HepG2 (cell line): ENCODE measurements around the gene THOC7. TPM values are rescaled to one million over a fixed set of nuclear protein-coding genes. Genes with fewer than 3 reads are reported as not detected.

Experiments used
- ATAC-seq: fragments of 200-7000 bp; cut with Tn5 transposase; 3 replicates; pipeline ENCODE4 v1.9.1; 2020; ENCODE audit warnings: mild to moderate bottlenecking, moderate library complexity
- BruUV-seq: library from RNA; stranded (reverse); fragments of 400-500 nt; replicated peaks from 2 replicates; lab custom pipeline; 2021; lab: Mats Ljungman, UMichigan
- CTCF ChIA-PET: fragments of 300-600 bp; formaldehyde crosslinking; extraction: SDS; loops from one replicate; lab custom pipeline; 2021; ENCODE audit warnings: low total read pairs, inconsistent platforms, low intra/inter-chr PET ratio; lab: Yijun Ruan, JAX
- POLR2A ChIA-PET: fragments of 350-600 bp; sonication (Branson Sonifier 250); formaldehyde crosslinking; loops from one replicate; lab custom pipeline; 2020; ENCODE audit warnings: antibody characterized with exemption, inconsistent platforms; lab: Yijun Ruan, JAX
- DNase-seq: peaks from one replicate; pipeline ENCODE4 v3.0.0-alpha.2; 2015; ENCODE audit warnings: low spot score
- FAIRE-seq: peaks from 3 replicates; lab custom pipeline; 2011; peaks lifted over from hg19 to GRCh38; lab: Jason Lieb, UNC
- H2AFZ ChIP-seq: one replicate; pipeline ENCODE4 v1.6.1; 2011; ENCODE audit warnings: low read length, inconsistent platforms
- H3K27ac ChIP-seq: fragments of 300-600 bp; 3 replicates; pipeline ENCODE4 v1.8.0; 2011; ENCODE audit warnings: mixed run types, mild to moderate bottlenecking, mixed read lengths, low read length, inconsistent platforms; ENCODE audit not compliant: insufficient read depth; ENCODE audit errors: extremely low read length
- H3K27me3 ChIP-seq, 2 experiments: fragments of 200-600 bp in 1 of 2; 2 replicates in 1 of 2; 3 replicates in 1 of 2; pipeline versions ENCODE4 v1.6.0 to v1.8.0; 2011; ENCODE audit warnings: low read length in 2 of 2, mild to moderate bottlenecking in 2 of 2, moderate library complexity in 2 of 2, inconsistent platforms in 1 of 2; ENCODE audit not compliant: insufficient read depth in 2 of 2, control insufficient read depth in 1 of 2
- H3K36me3 ChIP-seq, 2 experiments: fragments of 200-600 bp in 1 of 2; replicated peaks in 1 of 2; 2 replicates in 1 of 2; 3 replicates in 1 of 2; pipeline versions ENCODE4 v1.5.1 to v1.8.0; 2011; ENCODE audit warnings: low read length in 2 of 2, inconsistent platforms in 1 of 2; ENCODE audit not compliant: insufficient read depth in 2 of 2, control insufficient read depth in 1 of 2
- H3K4me1 ChIP-seq: 2 replicates; pipeline ENCODE4 v1.5.1; 2012; ENCODE audit warnings: low read length, inconsistent platforms; ENCODE audit not compliant: insufficient read depth
- H3K4me2 ChIP-seq: 2 replicates; pipeline ENCODE4 v1.6.0; 2011; ENCODE audit warnings: low read depth, low read length, inconsistent platforms
- H3K4me3 ChIP-seq, 3 experiments: fragments of 200-600 bp in 1 of 3; sonication (generic), shearing (Covaris generic) in 1 of 3; replicated peaks in 1 of 3; 2 replicates each; pipeline ENCODE4 v1.5.1; 2011 to 2016; ENCODE audit warnings: low read length in 3 of 3, inconsistent platforms in 2 of 3, low read depth in 2 of 3, mild to moderate bottlenecking in 2 of 3, control low read depth in 1 of 3, mixed read lengths in 1 of 3; ENCODE audit not compliant: insufficient read depth in 1 of 3
- H3K79me2 ChIP-seq: one replicate; pipeline ENCODE4 v1.6.1; 2011; ENCODE audit warnings: low read length, inconsistent platforms; ENCODE audit not compliant: insufficient read depth
- H3K9ac ChIP-seq: 2 replicates; pipeline ENCODE4 v1.6.0; 2011; ENCODE audit warnings: mild to moderate bottlenecking, low read depth, low read length, inconsistent platforms; ENCODE audit not compliant: insufficient read depth
- H3K9me3 ChIP-seq: 2 replicates; pipeline ENCODE4 v1.5.1; 2012; ENCODE audit warnings: mild to moderate bottlenecking, low read length
- H4K20me1 ChIP-seq: 2 replicates; pipeline ENCODE4 v1.6.0; 2011; ENCODE audit warnings: inconsistent platforms, mild to moderate bottlenecking, low read length, moderate library complexity; ENCODE audit not compliant: insufficient read depth
- AGO1 ChIP-seq: fragments of 200-400 bp; formaldehyde crosslinking; IDR thresholded peaks from 2 replicates; pipeline ENCODE4 v1.6.1; 2017; ENCODE audit warnings: mild to moderate bottlenecking, low read depth, low read length, moderate library complexity; ENCODE audit not compliant: poor library complexity, severe bottlenecking
- E2F2 ChIP-seq: sonication (generic); formaldehyde crosslinking; IDR thresholded peaks from 2 replicates; pipeline ENCODE4 v1.4.0; 2020; ENCODE audit warnings: missing genetic modification reagents, borderline replicate concordance
- FUBP1 ChIP-seq: sonication (generic); formaldehyde crosslinking; IDR thresholded peaks from 2 replicates; pipeline ENCODE4 v1.5.1; 2020; ENCODE audit warnings: missing genetic modification reagents, mild to moderate bottlenecking, borderline replicate concordance
- MAFF ChIP-seq: IDR thresholded peaks from 2 replicates; pipeline ENCODE4 v1.6.1; 2011; ENCODE audit warnings: low read depth, low read length, improper control_type of control experiment
- MAFG ChIP-seq: sonication (generic); formaldehyde crosslinking; IDR thresholded peaks from 2 replicates; pipeline ENCODE4 v1.5.1; 2020; ENCODE audit warnings: mild to moderate bottlenecking, missing genetic modification reagents
- NKX3-1 ChIP-seq: sonication (generic); formaldehyde crosslinking; IDR thresholded peaks from 2 replicates; pipeline ENCODE4 v1.5.0; 2020; ENCODE audit warnings: missing genetic modification reagents
- PRDM15 ChIP-seq: sonication (generic); formaldehyde crosslinking; IDR thresholded peaks from 2 replicates; pipeline ENCODE4 v1.4.0; 2020; ENCODE audit warnings: missing genetic modification reagents
- YEATS4 ChIP-seq: sonication (generic); formaldehyde crosslinking; IDR thresholded peaks from 2 replicates; pipeline ENCODE4 v1.4.0; 2020; ENCODE audit warnings: missing genetic modification reagents, borderline replicate concordance
- ZBTB14 ChIP-seq: sonication (generic); formaldehyde crosslinking; IDR thresholded peaks from 2 replicates; pipeline ENCODE4 v1.4.0; 2020; ENCODE audit warnings: missing genetic modification reagents
- ZNF691 ChIP-seq: sonication (generic); formaldehyde crosslinking; IDR thresholded peaks from 2 replicates; pipeline ENCODE4 v1.4.0; 2020; ENCODE audit warnings: missing genetic modification reagents, low read depth, mild to moderate bottlenecking, borderline replicate concordance
- ZNF713 ChIP-seq: sonication (generic); formaldehyde crosslinking; IDR thresholded peaks from 2 replicates; pipeline ENCODE4 v1.4.0; 2020; ENCODE audit warnings: mild to moderate bottlenecking, missing genetic modification reagents
- ZNF775 ChIP-seq: sonication (generic); formaldehyde crosslinking; IDR thresholded peaks from 2 replicates; pipeline ENCODE4 v1.4.0; 2020; ENCODE audit warnings: missing genetic modification reagents, mild to moderate bottlenecking, moderate library complexity, borderline replicate concordance
- WGBS: methylation state at CpG from one replicate; pipeline ENCODE4 v1.1.6; 2017; ENCODE audit warnings: low lambda C conversion rate; 5-methylcytosine and 5-hydroxymethylcytosine counted together
- in situ Hi-C: cut with HindIII; loops from 2 replicates; pipeline ENCODE4 v1.10.0; 2017; ENCODE audit warnings: low pct_unique_long_range_greater_than_20kb; ENCODE audit not compliant: extremely low pct_ligation_motif_present
- intact Hi-C: fragments of 100-400 bp; cut with micrococcal nuclease; formaldehyde crosslinking; loops from one replicate; pipeline ENCODE4 v1.10.0; 2022; ENCODE audit not compliant: unreplicated experiment
- polyA plus RNA-seq, 8 experiments: library from polyadenylated mRNA; depleted of rRNA in 3 of 8; stranded (reverse) in 7 of 8; unstranded in 1 of 8; fragments of >200 nt; fragmentation: Illumina TruSeq in 4 of 8; extraction: Trizol in 4 of 8; gene quantifications; 2 replicates each; pipeline versions ENCODE4 v1.2.1 to v1.2.3, GENCODE V29; 2011 to 2016; ENCODE audit warnings: low read depth in 4 of 8, missing spikeins in 1 of 8, mixed read lengths in 1 of 8; ENCODE audit not compliant: insufficient read depth in 1 of 8
- total RNA-seq, 5 experiments: library from RNA; depleted of rRNA; stranded (reverse); fragments of >200 nt; fragmentation: Illumina TruSeq; extraction: Trizol; gene quantifications; 2 replicates each; pipeline ENCODE4 v1.2.3, GENCODE V29; 2016; ENCODE audit warnings: low read depth in 1 of 5

Gene THOC7
- total and polyA plus RNA-seq, 2 of the 13 experiments (the other 11 are each of a cell fraction or from before 2014, with no cell fraction given) = 32.8 to 63.5 TPM

- TF ChIP-seq PRDM15 (CRISPR knock-in tag) (no peak), AGO1 (no peak)
- TF ChIP-seq, all 625 proteins: peak for 0
Observed at GRCh38 chr3:63847718-63848450, 15.7 kb downstream of the THOC7 start (continued).

GRCh38 chr3:63845215-63845614 lies 18.4 kb downstream of the THOC7 start:
- no peak overlapping the region for H3K4me2 ChIP-seq
- intact Hi-C loops (no loop called here), in situ Hi-C loops (no loop called here)
- ChIA-PET POLR2A (no interaction called here), CTCF (no interaction called here)
- BruUV-seq = no TSS peak
- H3K4me1 ChIP-seq = no peaks in the 10 kb centered on the region
- no peak overlapping the region for H2AFZ ChIP-seq
- no peaks in the 10 kb centered on the region for H3K36me3 ChIP-seq
- no peak for FAIRE-seq
- WGBS = 90% methylated on average over 4 of the region's 4 CpGs
- no peak for DNase-seq
- peaks cover 2% of the 10 kb centered on the region for H3K79me2 ChIP-seq
- H4K20me1 ChIP-seq = no peaks in the 10 kb centered on the region
- ATAC-seq = no peak
- no peak overlapping the region for H3K4me3 ChIP-seq
- no peak overlapping the region for H3K9ac ChIP-seq
- H3K27me3 ChIP-seq = no peaks in the 10 kb centered on the region
- no peak overlapping the region for H3K27ac ChIP-seq
- H3K9me3 ChIP-seq = no peaks in the 10 kb centered on the region
- TF ChIP-seq MAFG (CRISPR knock-in tag) = no peak
- TF ChIP-seq ZBTB14 (CRISPR knock-in tag) = no peak
- TF ChIP-seq YEATS4 (CRISPR knock-in tag) = no peak
- no peak for TF ChIP-seq MAFF
- TF ChIP-seq ZNF775 = no peak
- TF ChIP-seq NKX3-1 (CRISPR knock-in tag) = no peak
- no peak for TF ChIP-seq ZNF713 (CRISPR knock-in tag)
- TF ChIP-seq ZNF691 (CRISPR knock-in tag) = no peak
- no peak for TF ChIP-seq FUBP1 (CRISPR knock-in tag)
- no peak for TF ChIP-seq E2F2 (CRISPR knock-in tag)
